HepG2 (cell line): ENCODE results near the gene KRTAP6-1.

ENCODE experiments used
- CEBPB ChIP-seq: IDR thresholded peaks from 2 replicates; pipeline ENCODE4 v1.6.1; 2011; ENCODE audit warnings: low read depth, low read length, improper control_type of control experiment, borderline replicate concordance
- EED ChIP-seq: sonication (generic); formaldehyde crosslinking; IDR thresholded peaks from 2 replicates; pipeline ENCODE4 v1.5.0; 2020; ENCODE audit warnings: mild to moderate bottlenecking, missing genetic modification reagents
- EZH2 ChIP-seq: conservative IDR thresholded peaks from 2 replicates; pipeline ENCODE4 v1.6.1; 2012; ENCODE audit warnings: mild to moderate bottlenecking, low read depth, low read length, moderate library complexity
- FOXK2 ChIP-seq: fragments of 450-650 bp; IDR thresholded peaks from 2 replicates; pipeline ENCODE4 v1.6.1; 2016
- GLMP ChIP-seq: sonication (generic); formaldehyde crosslinking; IDR thresholded peaks from 2 replicates; pipeline ENCODE4 v1.9.0; 2021; ENCODE audit warnings: missing genetic modification reagents, mild to moderate bottlenecking, borderline replicate concordance
- MXI1 ChIP-seq: IDR thresholded peaks from 3 replicates; pipeline ENCODE4 v1.6.1; 2012; ENCODE audit warnings: low read depth, low read length, inconsistent platforms, borderline replicate concordance
- POLR2A ChIP-seq, 2 experiments: IDR thresholded peaks; 2 replicates each; pipeline ENCODE4 v1.6.1; 2011; ENCODE audit warnings: low read depth in 2 of 2, low read length in 2 of 2, mild to moderate bottlenecking in 1 of 2, moderate library complexity in 1 of 2; ENCODE audit not compliant: insufficient read depth in 1 of 2
- POLR2AphosphoS5 ChIP-seq: IDR thresholded peaks from 2 replicates; pipeline ENCODE4 v1.6.1; 2012; ENCODE audit warnings: low read depth, low read length
- RXRA ChIP-seq: sonication (generic); formaldehyde crosslinking; IDR thresholded peaks from 2 replicates; pipeline ENCODE4 v1.5.1; 2020; ENCODE audit warnings: missing genetic modification reagents
- SOX6 ChIP-seq, 2 experiments: fragments of 450-650 bp in 1 of 2; sonication (generic) in 1 of 2; formaldehyde crosslinking in 1 of 2; IDR thresholded peaks; 2 replicates each; pipeline versions ENCODE4 v1.4.0 to v1.6.1; 2017 to 2020; ENCODE audit warnings: antibody characterized with exemption in 1 of 2, mild to moderate bottlenecking in 1 of 2, missing genetic modification reagents in 1 of 2
- TF ChIP-seq, protein P1 (sequence below): sonication (generic); formaldehyde crosslinking; IDR thresholded peaks from 2 replicates; pipeline ENCODE4 v1.5.0; 2020; ENCODE audit warnings: mild to moderate bottlenecking, missing genetic modification reagents, moderate library complexity
- TF ChIP-seq, protein P2 (sequence below): sonication (generic); formaldehyde crosslinking; IDR thresholded peaks from 2 replicates; pipeline ENCODE4 v1.5.0; 2020; ENCODE audit warnings: missing genetic modification reagents

DNA sequence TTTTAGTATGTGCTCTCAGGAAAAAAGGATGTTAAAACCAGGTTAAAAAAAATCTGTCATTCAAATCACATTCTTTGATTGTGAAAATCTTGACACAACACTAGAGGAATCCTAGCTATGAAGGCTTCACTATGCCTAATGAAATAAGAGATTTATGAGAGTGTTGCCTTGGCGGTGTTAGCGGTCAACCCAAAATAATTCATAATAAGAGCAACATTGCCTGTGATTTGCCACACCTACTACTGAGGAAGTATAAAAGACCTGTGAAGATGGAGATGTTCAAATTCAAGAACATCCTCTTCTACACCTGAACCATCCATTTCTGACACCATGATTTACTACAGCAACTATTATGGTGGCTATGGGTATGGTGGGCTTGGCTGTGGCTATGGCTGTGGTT lies 2.4 kb upstream of the KRTAP6-1 start, which contains the start of gene KRTAP20-1:
- TF ChIP-seq, protein P1, sequence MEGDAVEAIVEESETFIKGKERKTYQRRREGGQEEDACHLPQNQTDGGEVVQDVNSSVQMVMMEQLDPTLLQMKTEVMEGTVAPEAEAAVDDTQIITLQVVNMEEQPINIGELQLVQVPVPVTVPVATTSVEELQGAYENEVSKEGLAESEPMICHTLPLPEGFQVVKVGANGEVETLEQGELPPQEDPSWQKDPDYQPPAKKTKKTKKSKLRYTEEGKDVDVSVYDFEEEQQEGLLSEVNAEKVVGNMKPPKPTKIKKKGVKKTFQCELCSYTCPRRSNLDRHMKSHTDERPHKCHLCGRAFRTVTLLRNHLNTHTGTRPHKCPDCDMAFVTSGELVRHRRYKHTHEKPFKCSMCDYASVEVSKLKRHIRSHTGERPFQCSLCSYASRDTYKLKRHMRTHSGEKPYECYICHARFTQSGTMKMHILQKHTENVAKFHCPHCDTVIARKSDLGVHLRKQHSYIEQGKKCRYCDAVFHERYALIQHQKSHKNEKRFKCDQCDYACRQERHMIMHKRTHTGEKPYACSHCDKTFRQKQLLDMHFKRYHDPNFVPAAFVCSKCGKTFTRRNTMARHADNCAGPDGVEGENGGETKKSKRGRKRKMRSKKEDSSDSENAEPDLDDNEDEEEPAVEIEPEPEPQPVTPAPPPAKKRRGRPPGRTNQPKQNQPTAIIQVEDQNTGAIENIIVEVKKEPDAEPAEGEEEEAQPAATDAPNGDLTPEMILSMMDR (CRISPR knock-in tag) = no peak
- TF ChIP-seq GLMP = no peak
- no peak for TF ChIP-seq EED (CRISPR knock-in tag)
- TF ChIP-seq RXRA (CRISPR knock-in tag) = no peak
- TF ChIP-seq POLR2AphosphoS5 = no peak
- TF ChIP-seq CEBPB = no peak
- TF ChIP-seq SOX6 (IDR thresholded peaks at IDR 0.05) = no peak
- TF ChIP-seq SOX6 (CRISPR knock-in tag; IDR thresholded peaks at IDR 0.05) = no peak
- no peak for TF ChIP-seq FOXK2
- no peak for TF ChIP-seq MXI1
- TF ChIP-seq, protein P2, sequence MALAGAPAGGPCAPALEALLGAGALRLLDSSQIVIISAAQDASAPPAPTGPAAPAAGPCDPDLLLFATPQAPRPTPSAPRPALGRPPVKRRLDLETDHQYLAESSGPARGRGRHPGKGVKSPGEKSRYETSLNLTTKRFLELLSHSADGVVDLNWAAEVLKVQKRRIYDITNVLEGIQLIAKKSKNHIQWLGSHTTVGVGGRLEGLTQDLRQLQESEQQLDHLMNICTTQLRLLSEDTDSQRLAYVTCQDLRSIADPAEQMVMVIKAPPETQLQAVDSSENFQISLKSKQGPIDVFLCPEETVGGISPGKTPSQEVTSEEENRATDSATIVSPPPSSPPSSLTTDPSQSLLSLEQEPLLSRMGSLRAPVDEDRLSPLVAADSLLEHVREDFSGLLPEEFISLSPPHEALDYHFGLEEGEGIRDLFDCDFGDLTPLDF (CRISPR knock-in tag) = no peak
- TF ChIP-seq EZH2 = no peak
- TF ChIP-seq POLR2A (IDR thresholded peaks at IDR 0.05; ENCODE audit: insufficient read depth in 1 of 2, low read depth in 2 of 2, low read length in 2 of 2) = no peak
